ENCODE data around the gene TPCN1.

TPCN1 gene

GRCh38 chr12:113298861-113299545 is 77.7 kb downstream of the TPCN1 start:
- DNase-seq (ENCODE audit: extremely low spot score, insufficient read length, low read depth) (no peak), FAIRE-seq (no peak)

DNA sequence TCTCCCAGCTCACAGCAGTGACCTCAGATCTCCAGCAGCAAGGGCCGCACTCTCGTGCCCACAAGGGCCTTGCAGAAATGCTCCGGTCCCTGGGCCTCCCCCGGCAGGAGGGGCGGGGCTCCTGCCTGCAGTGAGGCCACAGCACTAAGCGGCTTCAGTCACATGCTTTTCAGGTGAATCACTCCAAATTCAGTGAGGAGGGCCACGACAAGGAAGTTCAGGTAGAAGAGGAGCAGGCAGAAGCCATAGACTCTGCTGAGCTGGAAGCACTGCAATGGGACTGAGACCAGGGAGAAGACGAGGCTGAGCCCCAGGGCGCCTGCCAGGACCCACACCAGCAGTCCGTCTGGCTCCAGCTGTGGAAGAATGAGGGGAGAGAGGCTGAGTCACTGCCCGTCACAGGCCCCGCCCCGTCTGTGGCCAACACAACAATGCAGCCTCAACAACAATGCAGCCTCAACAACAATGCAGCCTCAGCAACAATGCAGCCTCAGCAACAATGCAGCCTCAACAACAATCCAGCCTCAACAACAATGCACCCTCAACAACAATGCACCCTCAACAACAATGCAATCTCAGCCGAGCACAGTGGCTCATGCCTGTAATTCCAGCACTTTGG is 78.5 kb downstream of the TPCN1 start:
- DNase-seq (ENCODE audit: extremely low spot score, insufficient read length, low read depth), result no peak
- FAIRE-seq, result no peak

DNA sequence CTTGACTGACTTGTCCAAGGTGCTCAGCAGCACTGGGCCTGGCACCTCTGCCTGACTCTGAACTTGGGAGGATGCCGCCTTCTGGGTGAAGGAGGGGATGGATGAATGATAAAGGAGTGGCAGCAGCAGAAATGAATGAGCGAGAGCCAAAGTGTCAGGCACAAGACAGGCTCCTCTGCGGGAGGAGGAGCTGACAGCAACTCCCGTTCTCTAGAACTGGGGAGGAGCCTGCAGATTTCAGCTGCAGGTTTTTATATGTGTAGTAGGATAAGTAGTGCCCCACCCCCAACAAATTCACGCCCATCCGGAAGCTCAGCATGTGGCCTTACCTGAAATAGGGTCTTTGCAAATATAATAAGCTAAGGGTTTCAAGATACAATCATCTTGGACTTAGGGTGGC is 80.5 kb downstream of the TPCN1 start:
- no peak for DNase-seq (ENCODE audit: extremely low spot score, insufficient read length, low read depth)
- FAIRE-seq, result no peak

DNA sequence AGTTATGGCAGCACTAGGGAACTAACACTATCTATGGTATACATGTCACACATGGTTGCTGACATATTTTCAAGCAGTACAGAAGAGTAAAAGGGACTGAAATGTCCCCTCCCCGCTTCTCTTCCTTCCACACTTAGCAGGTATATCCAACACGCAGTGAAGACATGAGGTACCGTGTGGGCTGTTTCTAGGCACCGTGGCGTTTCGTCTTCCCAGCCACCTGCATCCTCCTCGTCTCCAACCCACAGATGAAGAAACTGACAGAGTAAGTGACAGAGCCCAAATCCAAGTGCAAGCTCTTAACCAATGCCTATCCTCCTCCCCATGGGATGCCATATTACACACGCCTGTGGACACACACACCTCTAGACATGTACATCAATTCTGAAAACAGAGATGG is 81.2 kb downstream of the TPCN1 start:
- FAIRE-seq (no peak), DNase-seq (ENCODE audit: extremely low spot score, insufficient read length, low read depth) (no peak)

DNA sequence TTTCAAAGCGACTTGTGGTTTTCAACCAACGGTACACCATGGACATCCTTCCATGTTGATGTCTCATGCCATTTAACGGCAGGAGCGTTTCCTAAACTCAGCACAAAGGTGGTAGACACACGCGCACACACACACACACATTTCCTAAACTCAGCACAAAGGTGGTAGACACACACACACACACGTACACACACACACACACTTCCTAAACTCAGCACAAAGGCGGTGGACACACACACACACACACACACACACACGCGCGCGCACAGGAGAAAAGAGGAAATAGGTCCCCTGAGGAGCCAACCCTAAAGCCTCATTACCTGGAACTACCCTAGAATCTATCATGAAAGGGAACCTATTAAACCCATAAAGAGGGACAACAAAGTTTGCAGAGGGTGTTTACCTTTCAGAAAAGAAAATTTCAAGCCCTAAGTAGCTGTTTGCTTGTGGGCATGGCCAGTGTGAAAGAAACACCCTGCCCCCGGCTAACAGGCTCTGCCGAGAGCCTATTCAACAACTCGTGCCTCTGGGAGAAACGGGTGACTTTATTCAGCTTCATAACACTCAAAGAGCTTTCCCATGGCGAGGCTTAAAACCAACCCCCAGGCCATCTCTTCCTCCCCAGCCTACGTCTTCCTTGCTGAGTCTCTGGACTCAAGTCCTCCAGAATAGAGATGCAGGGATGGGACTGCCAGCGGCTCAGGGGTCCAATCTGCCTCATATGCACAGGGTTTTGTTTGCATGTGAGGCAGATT is 81.8 kb downstream of the TPCN1 start:
- DNase-seq (ENCODE audit: extremely low spot score, insufficient read length, low read depth) (no peak), FAIRE-seq (no peak)

- FAIRE-seq (no peak), DNase-seq (ENCODE audit: extremely low spot score, insufficient read length, low read depth) (no peak)
Measured at GRCh38 chr12:113305281-113305856, 84.1 kb downstream of the TPCN1 start.

- FAIRE-seq (no peak), DNase-seq (ENCODE audit: extremely low spot score, insufficient read length, low read depth) (no peak)
Measured at GRCh38 chr12:113306382-113306781, 85.1 kb downstream of the TPCN1 start.

DNA sequence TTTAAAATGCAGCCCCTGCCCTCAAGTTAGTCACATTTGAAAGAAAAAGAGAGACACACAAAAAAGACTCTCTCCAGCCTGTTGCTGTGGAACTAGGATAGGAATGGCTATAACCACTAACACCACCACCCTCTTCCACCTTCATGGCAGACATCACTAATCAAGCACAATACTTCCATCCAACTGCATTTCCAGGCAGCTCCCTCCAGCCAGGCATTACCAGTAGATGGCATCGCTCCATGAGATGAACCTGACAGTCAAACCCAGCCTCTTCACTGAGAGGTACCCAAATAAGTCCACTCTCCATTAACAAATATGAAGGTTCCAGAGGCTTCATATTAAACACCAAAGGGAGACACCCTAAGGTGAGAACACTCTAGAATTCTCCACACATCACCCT is 89.2 kb downstream of the TPCN1 start:
- DNase-seq (ENCODE audit: extremely low spot score, insufficient read length, low read depth) (no peak), FAIRE-seq (no peak)

- FAIRE-seq, result no peak
- no peak for DNase-seq (ENCODE audit: extremely low spot score, insufficient read length, low read depth)
Measured at GRCh38 chr12:113314121-113314529, 92.9 kb downstream of the TPCN1 start.

- FAIRE-seq (no peak), DNase-seq (ENCODE audit: extremely low spot score, insufficient read length, low read depth) (no peak)
Measured at GRCh38 chr12:113315358-113315757, 94.1 kb downstream of the TPCN1 start.

- DNase-seq (ENCODE audit: extremely low spot score, insufficient read length, low read depth), result no peak
- no peak for FAIRE-seq
Measured at GRCh38 chr12:113316155-113316554, 94.9 kb downstream of the TPCN1 start.

DNA sequence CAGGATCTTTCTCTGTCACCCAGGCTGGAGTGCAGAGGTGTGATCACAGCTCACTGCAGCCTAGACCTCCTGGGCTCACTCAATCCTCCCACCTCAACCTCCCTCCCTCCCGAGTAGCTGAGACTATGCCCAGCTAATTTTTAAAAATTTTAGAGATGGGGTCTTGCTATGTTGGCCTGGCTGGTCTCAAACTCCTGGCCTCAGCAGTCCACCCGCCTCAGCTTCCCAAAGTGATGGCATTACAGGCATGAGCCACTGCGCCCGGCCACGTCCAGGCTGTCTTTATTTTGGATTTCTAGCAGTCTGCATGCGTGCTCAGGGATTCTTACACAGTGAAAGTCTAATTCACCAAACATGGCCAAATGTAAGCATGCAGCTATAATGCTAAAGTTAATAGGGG is 95.9 kb downstream of the TPCN1 start:
- FAIRE-seq (no peak), DNase-seq (ENCODE audit: extremely low spot score, insufficient read length, low read depth) (no peak)

DNA sequence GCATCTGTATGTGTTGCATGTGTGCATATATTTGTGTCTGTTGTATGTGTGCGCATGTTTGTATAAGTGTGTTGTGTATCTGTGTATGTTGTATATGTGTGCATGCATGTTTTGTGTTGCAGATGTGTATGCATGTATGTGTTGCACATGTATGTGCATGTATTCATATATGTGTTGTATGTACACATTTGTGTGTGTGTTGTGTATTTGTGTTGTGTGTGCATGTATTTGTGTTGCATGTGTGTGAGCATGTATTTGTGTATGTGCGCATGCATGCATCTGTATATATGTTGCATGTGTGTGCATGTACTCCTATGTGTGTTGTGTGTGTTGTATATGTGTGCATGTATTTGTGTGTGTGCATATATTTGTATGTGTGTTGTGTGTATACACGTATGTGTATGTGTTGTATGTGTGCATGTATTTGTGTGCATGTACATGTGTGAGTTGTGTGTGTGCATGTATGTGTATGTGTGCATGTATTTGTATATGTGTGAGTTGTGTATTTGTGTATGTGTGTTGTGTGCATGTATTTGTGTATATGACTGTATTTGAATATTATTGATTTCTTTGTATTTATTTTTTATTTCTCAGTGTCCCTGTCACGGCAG is 96.9 kb downstream of the TPCN1 start:
- DNase-seq (ENCODE audit: extremely low spot score, insufficient read length, low read depth) (no peak), FAIRE-seq (peak; percentile 29)

DNA sequence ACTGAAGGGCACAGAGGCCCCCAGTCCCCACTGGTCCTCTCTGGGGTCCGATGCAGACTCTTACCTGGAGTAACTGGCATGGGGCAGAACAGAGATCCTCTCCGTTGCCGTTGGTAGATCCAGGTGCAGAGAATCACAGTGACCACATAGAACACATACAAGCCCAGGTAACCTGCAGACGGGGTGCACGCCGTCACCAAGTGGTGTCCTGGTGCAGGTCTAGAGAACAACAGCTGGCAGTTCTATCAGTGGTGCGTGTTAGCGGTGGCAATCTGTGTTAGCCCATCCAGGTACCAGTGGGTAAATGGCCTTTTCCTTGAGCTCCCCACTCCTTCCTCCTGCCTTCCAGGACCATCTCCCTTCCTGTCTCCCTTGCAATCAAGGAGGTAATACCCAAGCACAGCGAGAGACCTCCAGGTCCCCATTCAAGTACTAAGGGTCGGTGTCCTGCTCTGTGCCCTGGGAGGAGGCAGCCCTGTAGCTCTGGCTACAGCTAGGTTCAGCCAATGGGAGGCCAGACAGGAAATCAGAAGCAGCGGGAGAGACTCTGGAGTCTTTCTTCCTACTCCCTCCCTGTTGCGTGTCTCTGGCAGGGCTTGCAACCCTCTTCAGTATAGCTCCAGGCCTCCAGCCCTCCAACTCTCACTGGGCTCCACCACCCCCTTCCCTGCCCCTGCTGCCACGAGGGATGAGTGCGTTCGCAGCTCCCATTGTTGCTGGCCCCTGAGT is 97.8 kb downstream of the TPCN1 start:
- FAIRE-seq (no peak), DNase-seq (ENCODE audit: extremely low spot score, insufficient read length, low read depth) (no peak)

DNA sequence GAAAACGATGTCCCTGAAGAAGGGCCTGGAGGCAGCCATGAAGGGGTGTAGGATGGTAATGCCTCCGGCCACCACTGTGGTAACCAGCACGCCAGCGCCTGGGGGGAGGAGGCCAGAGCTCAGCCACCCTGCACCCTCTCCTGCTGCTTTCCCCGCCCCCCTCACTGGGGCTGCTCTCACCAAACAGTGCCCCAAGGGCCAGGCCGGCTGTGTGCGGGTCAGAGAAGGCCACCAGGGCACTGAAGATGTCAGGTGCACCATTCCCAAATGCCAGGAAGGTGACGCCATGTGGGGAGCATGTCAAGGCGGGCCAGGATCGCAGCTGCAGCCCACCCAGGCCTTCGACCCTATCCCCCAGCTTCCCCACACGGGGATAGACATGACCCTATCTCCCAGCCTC is 99.1 kb downstream of the TPCN1 start:
- DNase-seq (ENCODE audit: extremely low spot score, insufficient read length, low read depth), result no peak
- no peak for FAIRE-seq

- DNase-seq (ENCODE audit: extremely low spot score, insufficient read length, low read depth), result no peak
Measured at GRCh38 chr12:113322343-113322742, 101.1 kb downstream of the TPCN1 start.

GRCh38 chr12:113325916-113326315 is 104.7 kb downstream of the TPCN1 start:
- FAIRE-seq (no peak), DNase-seq (ENCODE audit: extremely low spot score, insufficient read length, low read depth) (no peak)

More at GRCh38 chr12:113322343-113322742, 101.1 kb downstream of the TPCN1 start:
- no peak for FAIRE-seq

DNA sequence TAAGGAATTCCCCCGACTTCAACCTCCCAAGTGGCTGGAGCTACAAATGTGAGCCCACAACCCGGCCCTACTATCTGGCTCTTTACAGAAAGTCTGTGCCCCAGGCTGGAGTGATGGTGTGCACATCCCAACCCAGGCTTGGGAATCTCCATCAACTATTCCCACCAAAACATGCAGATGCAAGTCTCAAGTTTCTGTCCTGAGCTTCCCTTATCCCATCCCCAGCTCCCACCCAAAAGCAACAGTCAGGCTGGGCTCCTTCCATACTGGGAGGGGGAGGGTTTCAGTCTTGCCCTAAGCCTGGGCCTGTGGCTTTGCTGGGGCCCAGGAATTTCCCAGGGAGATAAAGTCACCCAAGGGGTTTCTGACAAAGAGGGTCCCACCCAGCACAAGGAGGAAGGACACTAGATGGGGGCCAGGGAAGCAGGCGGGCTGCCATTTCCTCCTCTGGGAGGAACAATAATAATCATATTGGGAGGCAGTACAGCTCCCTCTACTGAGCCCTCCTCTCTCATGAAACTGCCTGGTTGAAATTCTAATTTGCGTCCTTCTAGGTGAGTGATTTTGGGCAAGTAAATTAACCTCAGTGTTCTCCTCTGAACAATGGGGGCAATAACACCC is 105.6 kb downstream of the TPCN1 start:
- no peak for FAIRE-seq
- no peak for DNase-seq (ENCODE audit: extremely low spot score, insufficient read length, low read depth)

- DNase-seq (ENCODE audit: extremely low spot score, insufficient read length, low read depth) (no peak), FAIRE-seq (no peak)
Measured at GRCh38 chr12:113328368-113328889, 107.2 kb downstream of the TPCN1 start.

All from GM18507 (cell line).